A549 treated with Mapracorat at 1 μM for 4 hours (cell line): ENCODE measurements around the gene OXER1. TPM values are rescaled to one million over a fixed set of nuclear protein-coding genes. Genes with fewer than 3 reads are reported as not detected.

ENCODE experiments used
- total RNA-seq: library from RNA; stranded (reverse); fragments of 200-300 nt; extraction: Qiagen RNA extraction; gene quantifications from 5 replicates; pipeline ENCODE4 v1.2.3, GENCODE V29; 2022

Gene OXER1
- not detected in 5 replicates for total RNA-seq

GRCh38 chr2:42764096-42764495 lies at the start of gene OXER1:
Gene OXER1 (minus strand): TSS chr2:42764135. CDS start chr2:42764062, 73 bp downstream.

GRCh38 chr2:42792583-42793333 lies 28.8 kb upstream of the OXER1 start, which contains the start of gene HAAO:
Gene HAAO (minus strand): TSS chr2:42792583. CDS start chr2:42792536, 47 bp downstream.

Other genes starting within 250 kb of the OXER1 start
- 23.8 to 35.0 TPM (median 30.2 TPM) in 5 replicates for gene MTA3, start 195.5 kb downstream of the OXER1 start, total RNA-seq
- not detected in 5 replicates for gene HAAO, start 28.4 kb upstream of the OXER1 start, total RNA-seq